Activated CD4-positive, alpha-beta T cell treated with anti-CD3 and anti-CD28 coated beads for 36 hours (primary cell): ENCODE results near the gene CSAD. TPM values are rescaled to one million over a fixed set of nuclear protein-coding genes. Genes with fewer than 3 reads are reported as not detected.

Source experiments
- ATAC-seq: fragments of 200-7000 bp; cut with Tn5 transposase; one replicate; pipeline ENCODE4 v1.10.0; 2021; ENCODE audit warnings: mild to moderate bottlenecking, moderate library complexity
- CTCF ChIA-PET: fragments of 350-600 bp; sonication (Branson Sonifier 250); formaldehyde crosslinking; loops from one replicate; lab custom pipeline; 2021; ENCODE audit warnings: antibody characterized with exemption; lab: Charles Lee
- POLR2A ChIA-PET: fragments of 350-600 bp; sonication (Branson Sonifier 250); formaldehyde crosslinking; loops from one replicate; lab custom pipeline; 2021; ENCODE audit warnings: antibody characterized with exemption, inconsistent platforms; lab: Charles Lee
- DNase-seq: peaks from one replicate; pipeline ENCODE4 v3.0.0-alpha.2; 2020
- H3K27ac Mint-ChIP-seq: one replicate; pipeline ENCODE4 v1.8.0; 2021; ENCODE audit warnings: mixed read lengths
- H3K27me3 Mint-ChIP-seq: one replicate; pipeline ENCODE4 v1.8.0; 2021; ENCODE audit warnings: mixed read lengths
- H3K36me3 Mint-ChIP-seq: one replicate; pipeline ENCODE4 v1.8.0; 2021; ENCODE audit warnings: low read depth, mixed read lengths
- H3K4me1 Mint-ChIP-seq: one replicate; pipeline ENCODE4 v1.8.0; 2021; ENCODE audit warnings: mixed read lengths
- H3K4me3 Mint-ChIP-seq: one replicate; pipeline ENCODE4 v1.8.0; 2021; ENCODE audit warnings: mild to moderate bottlenecking, moderate library complexity, mixed read lengths
- H3K9me3 Mint-ChIP-seq: one replicate; pipeline ENCODE4 v1.8.0; 2021; ENCODE audit warnings: low read depth, mixed read lengths
- intact Hi-C, 2 experiments: fragments of 100-400 bp; cut with DNase I in 1 of 2; cut with micrococcal nuclease in 1 of 2; formaldehyde crosslinking; loops; one replicate each; pipeline versions ENCODE4 v1.14.2 to v1.15.1; 2022 to 2024; cut with DNase I, micrococcal nuclease
- total RNA-seq, 2 experiments: library from RNA; stranded (reverse); gene quantifications; one replicate each; pipeline ENCODE4 v1.2.3, GENCODE V29; 2021

Gene CSAD, protein sequence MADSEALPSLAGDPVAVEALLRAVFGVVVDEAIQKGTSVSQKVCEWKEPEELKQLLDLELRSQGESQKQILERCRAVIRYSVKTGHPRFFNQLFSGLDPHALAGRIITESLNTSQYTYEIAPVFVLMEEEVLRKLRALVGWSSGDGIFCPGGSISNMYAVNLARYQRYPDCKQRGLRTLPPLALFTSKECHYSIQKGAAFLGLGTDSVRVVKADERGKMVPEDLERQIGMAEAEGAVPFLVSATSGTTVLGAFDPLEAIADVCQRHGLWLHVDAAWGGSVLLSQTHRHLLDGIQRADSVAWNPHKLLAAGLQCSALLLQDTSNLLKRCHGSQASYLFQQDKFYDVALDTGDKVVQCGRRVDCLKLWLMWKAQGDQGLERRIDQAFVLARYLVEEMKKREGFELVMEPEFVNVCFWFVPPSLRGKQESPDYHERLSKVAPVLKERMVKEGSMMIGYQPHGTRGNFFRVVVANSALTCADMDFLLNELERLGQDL
- 10 to 100 TPM; 20.0 to 23.1 TPM for total RNA-seq

- POLR2A ChIA-PET: interaction anchor here (0.6 to 2.3 kb wide), 14 partner anchors 10 to 705 kb away, joined by 3 to 13 read pairs (median 4); partner anchors contain the start of genes AAAS, EIF4B, ESPL1 and PFDN5
- H3K27me3 Mint-ChIP-seq: no peaks in the 10 kb centered on the region
Observed at GRCh38 chr12:53180220-53180930, at the start of gene CSAD, which contains the start of gene ZNF740. TSS of gene CSAD (minus strand) at chr12:53180925. CDS start at chr12:53173470, 7,455 bp downstream. TSS of gene ZNF740 (plus strand) at chr12:53180722. CDS start at chr12:53181984, 1,262 bp downstream.

GRCh38 chr12:53230108-53230845 is 49.6 kb upstream of the CSAD start:
- H3K27me3 Mint-ChIP-seq: no peaks in the 10 kb centered on the region
- peaks cover 69% of the 10 kb centered on the region for H3K4me1 Mint-ChIP-seq
- no peak overlapping the region for H3K4me3 Mint-ChIP-seq

More at GRCh38 chr12:53180220-53180930, at the start of gene CSAD, which contains the start of gene ZNF740:
- intact Hi-C loops: loop anchor here (1.0 to 5.0 kb wide), 20 partner anchors 20 to 547 kb away; partner anchors contain the start of genes AAAS (in 2 of the 2), EIF4B (in 2 of the 2), SPRYD3 (in 2 of the 2) and ATF7 (in 1 of the 2)
- CTCF ChIA-PET: interaction anchor here (0.7 to 3.0 kb wide), 18 partner anchors 10 to 165 kb away, joined by 3 to 16 read pairs (median 4); partner anchors contain the start of genes AAAS, ESPL1 and MYG1
- Mint-ChIP-seq H3K4me3 (peak within 1 kb of the TSS; percentile 98), H3K36me3 (peaks cover 29% of the 10 kb centered on the region), H3K27ac (peak within 1 kb of the TSS; percentile 98), H3K4me1 (peaks cover 60% of the 10 kb centered on the region), H3K9me3 (no peaks in the 10 kb centered on the region)
- ATAC-seq (peak; percentile 94), DNase-seq (peak; percentile 99)

GRCh38 chr12:53229454-53229853 is 48.7 kb upstream of the CSAD start:
- peaks cover 6% of the 10 kb centered on the region for H3K36me3 Mint-ChIP-seq
- no peaks in the 10 kb centered on the region for H3K9me3 Mint-ChIP-seq
- H3K27ac Mint-ChIP-seq: peak overlapping the region; percentile 8
- H3K27me3 Mint-ChIP-seq: no peaks in the 10 kb centered on the region
- CTCF ChIA-PET: interaction anchor here (0.7 to 1.1 kb wide), 2 partner anchors 16 to 18 kb away, joined by 3 to 4 read pairs; no protein-coding TSS in a partner anchor
- intact Hi-C loops: no loop called here
- peaks cover 72% of the 10 kb centered on the region for H3K4me1 Mint-ChIP-seq
- H3K4me3 Mint-ChIP-seq: no peak overlapping the region
- POLR2A ChIA-PET: interaction anchor here (0.6 kb wide), 1 partner anchor 9 kb away, joined by 3 read pairs; no protein-coding TSS in a partner anchor
- ATAC-seq (no peak), DNase-seq (no peak)

More at GRCh38 chr12:53230108-53230845, 49.6 kb upstream of the CSAD start:
- ATAC-seq: no peak
- DNase-seq: no peak
- Mint-ChIP-seq H3K36me3 (peaks cover 6% of the 10 kb centered on the region), H3K9me3 (no peaks in the 10 kb centered on the region), H3K27ac (no peak overlapping the region)
- POLR2A ChIA-PET: no interaction called here
- CTCF ChIA-PET: interaction anchor here (0.7 to 1.1 kb wide), 4 partner anchors 17 to 78 kb away, joined by 3 to 6 read pairs (median 4); no protein-coding TSS in a partner anchor
- intact Hi-C loops: no loop called here

- Mint-ChIP-seq H3K9me3 (no peaks in the 10 kb centered on the region), H3K36me3 (peaks cover 6% of the 10 kb centered on the region), H3K4me1 (peaks cover 73% of the 10 kb centered on the region), H3K4me3 (no peak overlapping the region), H3K27ac (peak overlapping the region; percentile 12), H3K27me3 (no peaks in the 10 kb centered on the region)
- DNase-seq: no peak
- ChIA-PET POLR2A (no interaction called here), CTCF (interaction anchor here (0.6 to 1.8 kb wide), 4 partner anchors 9 to 170 kb away, joined by 3 to 4 read pairs (median 3); no protein-coding TSS in a partner anchor)
- intact Hi-C loops: no loop called here
- no peak for ATAC-seq
Observed at GRCh38 chr12:53227836-53228235, 47.1 kb upstream of the CSAD start.

GRCh38 chr12:53227341-53227740 is 46.6 kb upstream of the CSAD start:
- CTCF ChIA-PET: interaction anchor here (0.7 to 1.8 kb wide), 2 partner anchors 12 to 170 kb away, joined by 3 to 4 read pairs; no protein-coding TSS in a partner anchor
- DNase-seq (no peak), ATAC-seq (no peak)
- Mint-ChIP-seq H3K27ac (no peak overlapping the region), H3K36me3 (peaks cover 6% of the 10 kb centered on the region), H3K4me3 (no peak overlapping the region), H3K4me1 (peaks cover 73% of the 10 kb centered on the region), H3K9me3 (no peaks in the 10 kb centered on the region), H3K27me3 (no peaks in the 10 kb centered on the region)
- intact Hi-C loops: no loop called here
- POLR2A ChIA-PET: no interaction called here

DNA sequence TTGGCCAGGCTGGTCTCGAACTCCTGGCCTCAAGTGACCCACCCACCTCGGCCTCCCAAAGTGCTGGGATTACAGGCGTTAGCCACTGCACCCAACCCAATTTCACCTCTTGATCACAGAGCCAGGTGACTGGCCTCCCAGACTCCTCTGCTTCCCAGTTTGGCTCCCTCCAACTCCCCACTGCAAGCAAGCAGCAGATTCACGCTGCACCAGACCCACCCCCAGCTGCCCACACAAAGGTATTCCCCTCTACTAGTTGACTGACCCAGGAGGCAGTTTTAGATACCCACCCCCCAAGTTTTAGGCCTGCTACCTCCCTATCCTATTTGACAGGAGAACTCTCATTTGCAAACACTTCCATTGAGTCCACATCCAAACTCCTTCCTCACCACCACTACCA is 46.1 kb upstream of the CSAD start:
- ChIA-PET CTCF (no interaction called here), POLR2A (interaction anchor here (0.6 kb wide), 1 partner anchor 45 kb away, joined by 3 read pairs; no protein-coding TSS in a partner anchor)
- H3K36me3 Mint-ChIP-seq: peaks cover 6% of the 10 kb centered on the region
- no peak overlapping the region for H3K27ac Mint-ChIP-seq
- DNase-seq (no peak), ATAC-seq (no peak)
- H3K4me3 Mint-ChIP-seq: no peak overlapping the region
- no peaks in the 10 kb centered on the region for H3K27me3 Mint-ChIP-seq
- H3K9me3 Mint-ChIP-seq: no peaks in the 10 kb centered on the region
- peaks cover 77% of the 10 kb centered on the region for H3K4me1 Mint-ChIP-seq
- intact Hi-C loops: no loop called here

GRCh38 chr12:53225635-53226424 is 45.1 kb upstream of the CSAD start:
- no peaks in the 10 kb centered on the region for H3K9me3 Mint-ChIP-seq
- H3K36me3 Mint-ChIP-seq: peaks cover 6% of the 10 kb centered on the region
- H3K4me1 Mint-ChIP-seq: peaks cover 72% of the 10 kb centered on the region
- no peak for DNase-seq
- peak overlapping the region; percentile 61 for H3K27ac Mint-ChIP-seq
- intact Hi-C loops: no loop called here
- POLR2A ChIA-PET: interaction anchor here (0.6 kb wide), 2 partner anchors 10 to 44 kb away, joined by 3 read pairs; no protein-coding TSS in a partner anchor
- CTCF ChIA-PET: interaction anchor here (0.6 to 1.4 kb wide), 7 partner anchors 9 to 126 kb away, joined by 3 to 6 read pairs (median 3); no protein-coding TSS in a partner anchor
- H3K27me3 Mint-ChIP-seq: no peaks in the 10 kb centered on the region
- ATAC-seq: no peak
- H3K4me3 Mint-ChIP-seq: no peak overlapping the region

DNA sequence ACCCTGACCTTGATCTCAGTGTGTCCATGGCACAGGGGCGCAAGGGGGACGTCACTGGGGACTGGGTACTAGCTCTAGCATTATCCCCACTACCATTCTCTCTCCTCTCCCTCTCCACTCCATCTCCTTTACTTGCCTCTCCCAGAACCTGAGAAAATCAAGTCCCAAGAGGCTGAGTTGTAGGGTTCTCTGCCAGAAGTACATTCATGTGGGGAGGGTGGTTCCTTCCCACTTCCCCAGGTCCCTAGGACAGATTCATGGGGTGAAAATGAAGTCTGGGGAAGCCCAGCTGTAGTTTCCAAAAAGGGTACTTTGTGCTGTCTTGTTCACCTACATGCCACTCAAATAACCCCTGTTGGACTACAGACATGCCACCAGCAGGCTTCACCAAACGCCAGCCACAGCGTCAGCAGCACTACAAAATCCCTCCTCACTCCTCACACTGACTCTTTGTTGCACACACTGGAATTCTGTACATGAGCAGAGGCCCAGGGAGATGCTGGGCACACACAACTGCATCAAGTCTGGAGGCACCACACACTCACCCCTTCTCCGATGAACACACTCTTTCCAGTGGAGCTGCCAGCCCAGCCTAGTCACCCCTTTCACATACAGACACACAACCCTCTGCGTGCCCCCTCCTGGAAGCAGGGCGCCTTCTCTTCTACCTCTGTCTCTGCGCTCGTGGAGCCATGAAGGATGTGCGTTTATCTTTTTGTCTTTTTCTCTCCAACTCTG is 44.3 kb upstream of the CSAD start:
- Mint-ChIP-seq H3K36me3 (peaks cover 6% of the 10 kb centered on the region), H3K4me1 (peaks cover 68% of the 10 kb centered on the region), H3K4me3 (no peak overlapping the region), H3K27me3 (no peaks in the 10 kb centered on the region), H3K27ac (peak overlapping the region; percentile 61), H3K9me3 (no peaks in the 10 kb centered on the region)
- POLR2A ChIA-PET: no interaction called here
- ATAC-seq (no peak), DNase-seq (peak; percentile 43)
- CTCF ChIA-PET: interaction anchor here (0.7 to 2.7 kb wide), 6 partner anchors 9 to 127 kb away, joined by 3 to 9 read pairs (median 4); no protein-coding TSS in a partner anchor
- intact Hi-C loops: no loop called here
